WTC11 (cell line): ENCODE measurements around the gene EIF4E3.

Experiments
- ATF2 ChIP-seq: sonication (generic); formaldehyde crosslinking; IDR thresholded peaks from 2 replicates; pipeline ENCODE4 v1.8.1; 2022; ENCODE audit warnings: low read depth, missing genetic modification reagents, borderline replicate concordance
- CREB1 ChIP-seq: sonication (generic); formaldehyde crosslinking; IDR thresholded peaks from 2 replicates; pipeline ENCODE4 v1.8.0; 2023; ENCODE audit warnings: mild to moderate bottlenecking, missing genetic modification reagents
- E2F1 ChIP-seq: sonication (generic); formaldehyde crosslinking; IDR thresholded peaks from 2 replicates; pipeline ENCODE4 v1.8.0; 2022; ENCODE audit warnings: mild to moderate bottlenecking, missing genetic modification reagents
- JAZF1 ChIP-seq: fragments of 250-450 bp; sonication (Bioruptor Pico); IDR thresholded peaks from 2 replicates; pipeline ENCODE4 v1.9.0; 2021; ENCODE audit warnings: moderate library complexity, mild to moderate bottlenecking, inconsistent platforms
- JUN ChIP-seq: sonication (generic); formaldehyde crosslinking; IDR thresholded peaks from 2 replicates; pipeline ENCODE4 v1.8.0; 2023; ENCODE audit warnings: mild to moderate bottlenecking, missing genetic modification reagents
- MAX ChIP-seq: sonication (generic); formaldehyde crosslinking; IDR thresholded peaks from 2 replicates; pipeline ENCODE4 v1.8.0; 2022; ENCODE audit warnings: mild to moderate bottlenecking, missing genetic modification reagents
- NFATC4 ChIP-seq: fragments of 250-450 bp; sonication (Bioruptor Pico); IDR thresholded peaks from 2 replicates; pipeline ENCODE4 v1.9.0; 2021; ENCODE audit warnings: mild to moderate bottlenecking
- SP1 ChIP-seq: sonication (generic); formaldehyde crosslinking; conservative IDR thresholded peaks from 2 replicates; pipeline ENCODE4 v1.8.1; 2022; ENCODE audit warnings: missing genetic modification reagents
- ZBTB43 ChIP-seq: sonication (generic); formaldehyde crosslinking; IDR thresholded peaks from 2 replicates; pipeline ENCODE4 v1.8.1; 2023; ENCODE audit warnings: mild to moderate bottlenecking, missing genetic modification reagents
- ZNF219 ChIP-seq: sonication (generic); formaldehyde crosslinking; IDR thresholded peaks from 2 replicates; pipeline ENCODE4 v1.8.0; 2023; ENCODE audit warnings: missing genetic modification reagents, mild to moderate bottlenecking, borderline replicate concordance
- ZNF423 ChIP-seq: fragments of 250-450 bp; sonication (Bioruptor Pico); IDR thresholded peaks from 2 replicates; pipeline ENCODE4 v2.1.2; 2022; ENCODE audit warnings: mild to moderate bottlenecking, moderate library complexity
- TF ChIP-seq, protein P1 (sequence below): fragments of 200-600 bp; IDR thresholded peaks from 2 replicates; pipeline ENCODE4 v1.8.0; 2022; ENCODE audit warnings: antibody characterized with exemption
- TF ChIP-seq, protein P2 (sequence below): sonication (generic); formaldehyde crosslinking; IDR thresholded peaks from 2 replicates; pipeline ENCODE4 v1.8.1; 2023; ENCODE audit warnings: mild to moderate bottlenecking, missing genetic modification reagents, borderline replicate concordance
- TF ChIP-seq, protein P3 (sequence below): sonication (generic); formaldehyde crosslinking; conservative IDR thresholded peaks from 2 replicates; pipeline ENCODE4 v1.8.1; 2022; ENCODE audit warnings: mild to moderate bottlenecking, missing genetic modification reagents

- TF ChIP-seq, protein P1, sequence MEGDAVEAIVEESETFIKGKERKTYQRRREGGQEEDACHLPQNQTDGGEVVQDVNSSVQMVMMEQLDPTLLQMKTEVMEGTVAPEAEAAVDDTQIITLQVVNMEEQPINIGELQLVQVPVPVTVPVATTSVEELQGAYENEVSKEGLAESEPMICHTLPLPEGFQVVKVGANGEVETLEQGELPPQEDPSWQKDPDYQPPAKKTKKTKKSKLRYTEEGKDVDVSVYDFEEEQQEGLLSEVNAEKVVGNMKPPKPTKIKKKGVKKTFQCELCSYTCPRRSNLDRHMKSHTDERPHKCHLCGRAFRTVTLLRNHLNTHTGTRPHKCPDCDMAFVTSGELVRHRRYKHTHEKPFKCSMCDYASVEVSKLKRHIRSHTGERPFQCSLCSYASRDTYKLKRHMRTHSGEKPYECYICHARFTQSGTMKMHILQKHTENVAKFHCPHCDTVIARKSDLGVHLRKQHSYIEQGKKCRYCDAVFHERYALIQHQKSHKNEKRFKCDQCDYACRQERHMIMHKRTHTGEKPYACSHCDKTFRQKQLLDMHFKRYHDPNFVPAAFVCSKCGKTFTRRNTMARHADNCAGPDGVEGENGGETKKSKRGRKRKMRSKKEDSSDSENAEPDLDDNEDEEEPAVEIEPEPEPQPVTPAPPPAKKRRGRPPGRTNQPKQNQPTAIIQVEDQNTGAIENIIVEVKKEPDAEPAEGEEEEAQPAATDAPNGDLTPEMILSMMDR = no peak
- TF ChIP-seq ZNF219 (no peak), SP1 (CRISPR knock-in tag) (no peak), ATF2 (CRISPR knock-in tag) (no peak), MAX (no peak), NFATC4 (CRISPR knock-in tag) (no peak), E2F1 (no peak), JUN (CRISPR knock-in tag) (no peak), CREB1 (no peak), ZNF423 (CRISPR knock-in tag) (no peak), ZBTB43 (CRISPR knock-in tag) (no peak), JAZF1 (CRISPR knock-in tag) (no peak)
- TF ChIP-seq, protein P2, sequence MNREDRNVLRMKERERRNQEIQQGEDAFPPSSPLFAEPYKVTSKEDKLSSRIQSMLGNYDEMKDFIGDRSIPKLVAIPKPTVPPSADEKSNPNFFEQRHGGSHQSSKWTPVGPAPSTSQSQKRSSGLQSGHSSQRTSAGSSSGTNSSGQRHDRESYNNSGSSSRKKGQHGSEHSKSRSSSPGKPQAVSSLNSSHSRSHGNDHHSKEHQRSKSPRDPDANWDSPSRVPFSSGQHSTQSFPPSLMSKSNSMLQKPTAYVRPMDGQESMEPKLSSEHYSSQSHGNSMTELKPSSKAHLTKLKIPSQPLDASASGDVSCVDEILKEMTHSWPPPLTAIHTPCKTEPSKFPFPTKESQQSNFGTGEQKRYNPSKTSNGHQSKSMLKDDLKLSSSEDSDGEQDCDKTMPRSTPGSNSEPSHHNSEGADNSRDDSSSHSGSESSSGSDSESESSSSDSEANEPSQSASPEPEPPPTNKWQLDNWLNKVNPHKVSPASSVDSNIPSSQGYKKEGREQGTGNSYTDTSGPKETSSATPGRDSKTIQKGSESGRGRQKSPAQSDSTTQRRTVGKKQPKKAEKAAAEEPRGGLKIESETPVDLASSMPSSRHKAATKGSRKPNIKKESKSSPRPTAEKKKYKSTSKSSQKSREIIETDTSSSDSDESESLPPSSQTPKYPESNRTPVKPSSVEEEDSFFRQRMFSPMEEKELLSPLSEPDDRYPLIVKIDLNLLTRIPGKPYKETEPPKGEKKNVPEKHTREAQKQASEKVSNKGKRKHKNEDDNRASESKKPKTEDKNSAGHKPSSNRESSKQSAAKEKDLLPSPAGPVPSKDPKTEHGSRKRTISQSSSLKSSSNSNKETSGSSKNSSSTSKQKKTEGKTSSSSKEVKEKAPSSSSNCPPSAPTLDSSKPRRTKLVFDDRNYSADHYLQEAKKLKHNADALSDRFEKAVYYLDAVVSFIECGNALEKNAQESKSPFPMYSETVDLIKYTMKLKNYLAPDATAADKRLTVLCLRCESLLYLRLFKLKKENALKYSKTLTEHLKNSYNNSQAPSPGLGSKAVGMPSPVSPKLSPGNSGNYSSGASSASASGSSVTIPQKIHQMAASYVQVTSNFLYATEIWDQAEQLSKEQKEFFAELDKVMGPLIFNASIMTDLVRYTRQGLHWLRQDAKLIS (CRISPR knock-in tag) = no peak
- TF ChIP-seq, protein P3, sequence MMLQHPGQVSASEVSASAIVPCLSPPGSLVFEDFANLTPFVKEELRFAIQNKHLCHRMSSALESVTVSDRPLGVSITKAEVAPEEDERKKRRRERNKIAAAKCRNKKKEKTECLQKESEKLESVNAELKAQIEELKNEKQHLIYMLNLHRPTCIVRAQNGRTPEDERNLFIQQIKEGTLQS (CRISPR knock-in tag) = no peak
Observed at GRCh38 chr3:71709908-71710511, 15.2 kb downstream of the EIF4E3 start.
